A673 (cell line): ENCODE results near the gene SNAPC5. TPM values are rescaled to one million over a fixed set of nuclear protein-coding genes. Genes with fewer than 3 reads are reported as not detected.
"Not testable (repeated sequence)": the region's sequence is repeated elsewhere in the genome, so short reads cannot be mapped to it uniquely, and the experiment has no call there.

Experiments used
- BruUV-seq: library from RNA; stranded (reverse); fragments of 400-500 nt; replicated peaks from 2 replicates; lab custom pipeline; 2021; lab: Mats Ljungman, UMichigan
- CTCF ChIA-PET: fragments of 300-600 bp; sonication (Branson Sonifier 250); formaldehyde crosslinking; loops from one replicate; lab custom pipeline; 2022; ENCODE audit warnings: antibody characterized with exemption; lab: Charles Lee
- POLR2A ChIA-PET: fragments of 300-600 bp; sonication (Branson Sonifier 250); formaldehyde crosslinking; loops from one replicate; lab custom pipeline; 2022; ENCODE audit warnings: antibody characterized with exemption; ENCODE audit not compliant: low non-redundant PET; lab: Charles Lee
- DNase-seq: peaks from one replicate; pipeline ENCODE4 v3.0.0-alpha.2; 2015; ENCODE audit warnings: low spot score
- H3K27ac ChIP-seq: fragments of 200-600 bp; sonication (generic); 2 replicates; pipeline ENCODE4 v1.5.1; 2016; ENCODE audit warnings: mixed run types, low read depth, mild to moderate bottlenecking, mixed read lengths, antibody characterized with exemption, low read length; ENCODE audit not compliant: poor library complexity, severe bottlenecking
- H3K27me3 ChIP-seq: fragments of 200-600 bp; sonication (generic); replicated peaks from 2 replicates; pipeline ENCODE4 v1.6.1; 2017; ENCODE audit warnings: mixed run types, low read depth, mild to moderate bottlenecking, mixed read lengths, antibody characterized with exemption, low read length; ENCODE audit not compliant: insufficient read depth, poor library complexity
- H3K36me3 ChIP-seq: fragments of 200-600 bp; sonication (generic); 2 replicates; pipeline ENCODE4 v1.6.1; 2016; ENCODE audit warnings: mixed run types, mild to moderate bottlenecking, mixed read lengths, antibody characterized with exemption, low read length; ENCODE audit not compliant: insufficient read depth, poor library complexity, severe bottlenecking
- H3K4me1 ChIP-seq: fragments of 200-600 bp; sonication (generic); 2 replicates; pipeline ENCODE4 v1.6.1; 2017; ENCODE audit warnings: mixed run types, mild to moderate bottlenecking, mixed read lengths, antibody characterized with exemption, low read length; ENCODE audit not compliant: insufficient read depth, poor library complexity, severe bottlenecking
- H3K4me3 ChIP-seq: fragments of 200-600 bp; sonication (generic); 2 replicates; pipeline ENCODE4 v1.5.1; 2016; ENCODE audit warnings: low read depth, mixed run types, mild to moderate bottlenecking, mixed read lengths, low read length; ENCODE audit not compliant: poor library complexity, severe bottlenecking
- H3K9me3 ChIP-seq: fragments of 200-600 bp; sonication (generic); 2 replicates; pipeline ENCODE4 v1.6.1; 2016; ENCODE audit warnings: mixed run types, low read depth, mild to moderate bottlenecking, mixed read lengths, antibody characterized with exemption, low read length; ENCODE audit not compliant: poor library complexity, severe bottlenecking
- CTCF ChIP-seq: fragments of 300-800, 200-600 bp; sonication (generic); conservative IDR thresholded peaks from 2 replicates; pipeline ENCODE4 v1.5.1; 2017; ENCODE audit warnings: low read depth, mild to moderate bottlenecking, antibody characterized with exemption, low read length, moderate library complexity, mixed read lengths
- EZH2 ChIP-seq: fragments of 200-600 bp; sonication (generic); IDR thresholded peaks from 2 replicates; pipeline ENCODE4 v1.6.1; 2017; ENCODE audit warnings: borderline replicate concordance, low read depth, mild to moderate bottlenecking, mixed read lengths, antibody characterized with exemption, low read length; ENCODE audit not compliant: poor library complexity, severe bottlenecking
- intact Hi-C: fragments of 100-400 bp; cut with micrococcal nuclease; formaldehyde crosslinking; loops from one replicate; pipeline ENCODE4 v1.10.0; 2022; ENCODE audit not compliant: unreplicated experiment
- total RNA-seq: library from RNA; stranded (reverse); gene quantifications from 2 replicates; pipeline ENCODE4 v1.2.3, GENCODE V29; 2021

SNAPC5 gene
- total RNA-seq, 1 experiment from 2014 or later: 28.9 TPM

- no peak for DNase-seq
- H3K36me3 ChIP-seq: no peaks in the 10 kb centered on the region
- no peaks in the 10 kb centered on the region for H3K27me3 ChIP-seq
- BruUV-seq: no TSS peak
- no peaks in the 10 kb centered on the region for H3K4me1 ChIP-seq
- no peak overlapping the region for H3K4me3 ChIP-seq
- H3K27ac ChIP-seq: no peak overlapping the region
- intact Hi-C loops: no loop called here
- TF ChIP-seq EZH2: no peak
- no peak for TF ChIP-seq CTCF
- ChIA-PET CTCF (no interaction called here), POLR2A (no interaction called here)
- H3K9me3 ChIP-seq: no peaks in the 10 kb centered on the region
These were observed 23.4 kb downstream of the SNAPC5 start for GRCh38 chr15:66474135-66474534.

- no peaks in the 10 kb centered on the region for H3K4me1 ChIP-seq
- no peak for DNase-seq
- intact Hi-C loops: no loop called here
- ChIA-PET CTCF (no interaction called here), POLR2A (no interaction called here)
- no peaks in the 10 kb centered on the region for H3K36me3 ChIP-seq
- H3K27ac ChIP-seq: no peak overlapping the region
- H3K9me3 ChIP-seq: no peaks in the 10 kb centered on the region
- TF ChIP-seq CTCF (no peak), EZH2 (no peak)
- no TSS peak for BruUV-seq
- H3K4me3 ChIP-seq: no peak overlapping the region
- H3K27me3 ChIP-seq: no peaks in the 10 kb centered on the region
These were observed 25.2 kb downstream of the SNAPC5 start for GRCh38 chr15:66472176-66472999.

- BruUV-seq, H3K27ac ChIP-seq, POLR2A ChIA-PET, H3K27me3 ChIP-seq, H3K36me3 ChIP-seq, intact Hi-C loops, H3K4me3 ChIP-seq, H3K9me3 ChIP-seq, H3K4me1 ChIP-seq, CTCF ChIA-PET, DNase-seq: not testable (repeated sequence)
These were observed 26.7 kb downstream of the SNAPC5 start for GRCh38 chr15:66470825-66471224.

GRCh38 chr15:66467162-66468040 lies 30.2 kb downstream of the SNAPC5 start:
- H3K27ac ChIP-seq, POLR2A ChIA-PET, H3K36me3 ChIP-seq, BruUV-seq, H3K9me3 ChIP-seq, CTCF ChIA-PET, H3K27me3 ChIP-seq, H3K4me3 ChIP-seq, DNase-seq, H3K4me1 ChIP-seq, intact Hi-C loops: not testable (repeated sequence)

GRCh38 chr15:66465294-66465693 lies 32.3 kb downstream of the SNAPC5 start:
- POLR2A ChIA-PET, BruUV-seq, H3K27me3 ChIP-seq, H3K4me3 ChIP-seq, H3K27ac ChIP-seq, H3K4me1 ChIP-seq, CTCF ChIA-PET, H3K9me3 ChIP-seq, DNase-seq, H3K36me3 ChIP-seq, intact Hi-C loops: not testable (repeated sequence)
